C4-2B (cell line): ENCODE measurements around the gene EMID1.

Experiments
- ZFX ChIP-seq: fragments of 450-650 bp; IDR thresholded peaks from 2 replicates; pipeline ENCODE4 v1.6.1; 2017
- TF ChIP-seq, protein P1 (sequence below): fragments of 450-650 bp; conservative IDR thresholded peaks from 2 replicates; pipeline ENCODE4 v1.5.1; 2017; ENCODE audit warnings: mild to moderate bottlenecking

DNA sequence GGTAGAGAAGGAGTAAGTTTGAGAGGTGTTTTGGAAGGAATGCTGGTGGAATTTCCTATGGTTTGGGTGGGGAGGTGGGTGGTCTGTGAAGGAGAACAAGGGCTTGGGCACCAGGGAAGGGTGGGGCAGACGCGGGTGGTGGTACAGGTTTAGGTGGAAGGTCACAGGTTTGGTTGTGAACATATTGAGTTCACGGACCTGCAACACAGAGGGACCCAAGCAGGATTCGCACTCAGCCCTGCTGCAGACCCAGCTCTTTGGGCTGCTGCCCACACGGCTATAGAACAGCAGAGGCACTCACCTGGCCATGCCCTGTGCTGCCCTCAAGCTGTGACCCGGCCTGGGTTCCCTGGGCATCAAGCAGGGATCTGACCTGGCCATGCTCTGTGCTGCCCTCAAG lies 33.5 kb upstream of the EMID1 start:
- TF ChIP-seq, protein P1, sequence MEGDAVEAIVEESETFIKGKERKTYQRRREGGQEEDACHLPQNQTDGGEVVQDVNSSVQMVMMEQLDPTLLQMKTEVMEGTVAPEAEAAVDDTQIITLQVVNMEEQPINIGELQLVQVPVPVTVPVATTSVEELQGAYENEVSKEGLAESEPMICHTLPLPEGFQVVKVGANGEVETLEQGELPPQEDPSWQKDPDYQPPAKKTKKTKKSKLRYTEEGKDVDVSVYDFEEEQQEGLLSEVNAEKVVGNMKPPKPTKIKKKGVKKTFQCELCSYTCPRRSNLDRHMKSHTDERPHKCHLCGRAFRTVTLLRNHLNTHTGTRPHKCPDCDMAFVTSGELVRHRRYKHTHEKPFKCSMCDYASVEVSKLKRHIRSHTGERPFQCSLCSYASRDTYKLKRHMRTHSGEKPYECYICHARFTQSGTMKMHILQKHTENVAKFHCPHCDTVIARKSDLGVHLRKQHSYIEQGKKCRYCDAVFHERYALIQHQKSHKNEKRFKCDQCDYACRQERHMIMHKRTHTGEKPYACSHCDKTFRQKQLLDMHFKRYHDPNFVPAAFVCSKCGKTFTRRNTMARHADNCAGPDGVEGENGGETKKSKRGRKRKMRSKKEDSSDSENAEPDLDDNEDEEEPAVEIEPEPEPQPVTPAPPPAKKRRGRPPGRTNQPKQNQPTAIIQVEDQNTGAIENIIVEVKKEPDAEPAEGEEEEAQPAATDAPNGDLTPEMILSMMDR: no peak
- TF ChIP-seq ZFX: no peak
